ENCODE data around the gene OSM.

DNA sequence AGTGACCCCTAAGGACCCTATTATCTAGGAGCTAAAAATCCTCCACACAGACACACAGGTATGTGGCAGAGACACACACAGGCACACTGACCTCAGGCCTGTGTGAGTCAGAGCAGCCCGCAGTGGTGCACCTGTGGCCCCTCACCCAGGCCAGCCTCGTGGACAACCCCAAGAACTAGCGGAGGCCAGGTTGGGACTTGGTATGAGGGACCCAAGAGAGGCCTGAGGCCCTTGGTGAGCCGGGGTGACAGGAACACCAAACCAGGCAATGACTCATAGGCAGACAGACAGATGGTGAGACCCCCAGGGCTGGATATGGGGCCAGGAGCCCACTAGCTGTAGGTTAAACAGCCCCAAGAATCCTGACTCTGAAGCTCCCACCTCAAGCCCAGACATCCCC, 16.7 kb upstream of the OSM start:
- TF ChIP-seq EZH2 (IDR thresholded peaks at IDR 0.05; ENCODE audit: insufficient read depth, poor library complexity, severe bottlenecking): no peak
- TF ChIP-seq EZH2phosphoT487 (IDR thresholded peaks at IDR 0.05; ENCODE audit: insufficient read depth, low read depth): no peak
